ENCODE results near the gene PARVA. TPM values are rescaled to one million over a fixed set of nuclear protein-coding genes. Genes with fewer than 3 reads are reported as not detected.

PARVA gene
- total RNA-seq, 1 experiment from 2014 or later, result 18.1 TPM

DNA sequence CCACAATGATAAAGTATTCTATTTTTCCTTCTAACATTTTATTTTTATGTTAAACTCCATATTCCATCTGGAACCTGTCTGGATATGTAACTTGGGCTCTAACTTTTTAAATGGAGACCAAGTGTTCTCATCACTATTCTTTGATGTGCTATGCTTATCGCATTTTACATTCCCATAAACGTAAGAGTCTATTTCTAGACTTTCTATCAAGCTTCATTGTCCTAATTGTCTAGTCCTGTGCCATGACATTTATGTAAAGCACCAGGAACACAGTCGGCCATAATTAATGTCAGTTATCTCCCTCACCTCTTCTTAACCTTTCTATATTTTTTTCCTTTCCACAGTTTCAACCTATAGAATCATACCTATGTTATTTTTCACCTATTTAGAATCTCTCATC is 183.0 kb downstream of the PARVA start:
- Histone ChIP-seq H3K56ac (ENCODE audit: insufficient read length, low read depth, low read length) (no peak overlapping the region), H2BK15ac (ENCODE audit: low read depth, low read length) (no peak overlapping the region), H3K18ac (ENCODE audit: insufficient read length, low read depth, low read length) (no peak overlapping the region), H4K91ac (ENCODE audit: insufficient read length, low read depth, low read length) (no peak overlapping the region), H4K8ac (replicated peaks; ENCODE audit: insufficient read length, low read depth, low read length) (no peak overlapping the region), H2BK5ac (ENCODE audit: insufficient read length, low read length) (no peak overlapping the region), H3T11ph (ENCODE audit: low read length) (no peak overlapping the region), H3K9ac (ENCODE audit: extremely low read depth, insufficient read length, low read length) (no peak overlapping the region), H2BK12ac (ENCODE audit: insufficient read length, low read depth, low read length) (no peak overlapping the region), H3K23me2 (ENCODE audit: insufficient read length, low read depth, low read length, poor library complexity, severe bottlenecking) (no peaks in the 10 kb centered on the region), H2AK5ac (ENCODE audit: insufficient read length, low read length) (no peak overlapping the region), H2AFZ (ENCODE audit: low read length) (no peak overlapping the region), H2BK120ac (ENCODE audit: low read depth, low read length, poor library complexity, severe bottlenecking) (no peak overlapping the region), H3K27me3 (ENCODE audit: insufficient read depth, low read length) (no peaks in the 10 kb centered on the region), H4K5ac (ENCODE audit: insufficient read length, low read depth, low read length) (no peak overlapping the region), H4K20me1 (ENCODE audit: control insufficient read depth, insufficient read depth, insufficient read length) (no peaks in the 10 kb centered on the region), H3K4me2 (ENCODE audit: insufficient read depth, insufficient read length, low read length) (no peak overlapping the region), H3K27ac (ENCODE audit: insufficient read length, low read depth, low read length) (no peak overlapping the region), H3K14ac (ENCODE audit: insufficient read depth, low read length) (no peak overlapping the region), H3K79me1 (ENCODE audit: insufficient read depth, low read depth, low read length, poor library complexity, severe bottlenecking) (no peaks in the 10 kb centered on the region), H2BK20ac (ENCODE audit: low read depth, low read length, poor library complexity, severe bottlenecking) (no peak overlapping the region), H3K23ac (ENCODE audit: insufficient read length, low read depth, low read length) (no peak overlapping the region), H3K4me1 (ENCODE audit: insufficient read depth, low read length) (peaks cover 6% of the 10 kb centered on the region; the same call in 1 of the 2 replicates), H3K4ac (ENCODE audit: low read depth, low read length) (no peak overlapping the region), H3K9me3 (ENCODE audit: control insufficient read depth, low read depth, low read length) (no peaks in the 10 kb centered on the region), H3K79me2 (ENCODE audit: insufficient read depth, low read length) (no peaks in the 10 kb centered on the region)
- WGBS (ENCODE audit: extremely low coverage, insufficient read length, low lambda C conversion rate), result no CpG with 5 or more reads among the region's 3 CpGs
- Mint-ChIP-seq H3K27ac (no peak overlapping the region), H3K36me3 (ENCODE audit: insufficient read depth in 1 of 3, low read depth in 3 of 3) (no peaks in the 10 kb centered on the region; a peak in 1 of 7 replicates), H3K9me3 (no peaks in the 10 kb centered on the region), H3K4me1 (peaks cover 22% of the 10 kb centered on the region in 2 experiments), H3K4me3 (no peak overlapping the region), H3K27me3 (ENCODE audit: low read depth) (no peaks in the 10 kb centered on the region; the same call in 1 of the 2 replicates)
- TF ChIP-seq, protein P1, sequence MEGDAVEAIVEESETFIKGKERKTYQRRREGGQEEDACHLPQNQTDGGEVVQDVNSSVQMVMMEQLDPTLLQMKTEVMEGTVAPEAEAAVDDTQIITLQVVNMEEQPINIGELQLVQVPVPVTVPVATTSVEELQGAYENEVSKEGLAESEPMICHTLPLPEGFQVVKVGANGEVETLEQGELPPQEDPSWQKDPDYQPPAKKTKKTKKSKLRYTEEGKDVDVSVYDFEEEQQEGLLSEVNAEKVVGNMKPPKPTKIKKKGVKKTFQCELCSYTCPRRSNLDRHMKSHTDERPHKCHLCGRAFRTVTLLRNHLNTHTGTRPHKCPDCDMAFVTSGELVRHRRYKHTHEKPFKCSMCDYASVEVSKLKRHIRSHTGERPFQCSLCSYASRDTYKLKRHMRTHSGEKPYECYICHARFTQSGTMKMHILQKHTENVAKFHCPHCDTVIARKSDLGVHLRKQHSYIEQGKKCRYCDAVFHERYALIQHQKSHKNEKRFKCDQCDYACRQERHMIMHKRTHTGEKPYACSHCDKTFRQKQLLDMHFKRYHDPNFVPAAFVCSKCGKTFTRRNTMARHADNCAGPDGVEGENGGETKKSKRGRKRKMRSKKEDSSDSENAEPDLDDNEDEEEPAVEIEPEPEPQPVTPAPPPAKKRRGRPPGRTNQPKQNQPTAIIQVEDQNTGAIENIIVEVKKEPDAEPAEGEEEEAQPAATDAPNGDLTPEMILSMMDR (conservative IDR thresholded peaks at IDR 0.05), result no peak
- no peak for DNase-seq
